ENCODE measurements around the gene PAX2.

Gene PAX2

DNA sequence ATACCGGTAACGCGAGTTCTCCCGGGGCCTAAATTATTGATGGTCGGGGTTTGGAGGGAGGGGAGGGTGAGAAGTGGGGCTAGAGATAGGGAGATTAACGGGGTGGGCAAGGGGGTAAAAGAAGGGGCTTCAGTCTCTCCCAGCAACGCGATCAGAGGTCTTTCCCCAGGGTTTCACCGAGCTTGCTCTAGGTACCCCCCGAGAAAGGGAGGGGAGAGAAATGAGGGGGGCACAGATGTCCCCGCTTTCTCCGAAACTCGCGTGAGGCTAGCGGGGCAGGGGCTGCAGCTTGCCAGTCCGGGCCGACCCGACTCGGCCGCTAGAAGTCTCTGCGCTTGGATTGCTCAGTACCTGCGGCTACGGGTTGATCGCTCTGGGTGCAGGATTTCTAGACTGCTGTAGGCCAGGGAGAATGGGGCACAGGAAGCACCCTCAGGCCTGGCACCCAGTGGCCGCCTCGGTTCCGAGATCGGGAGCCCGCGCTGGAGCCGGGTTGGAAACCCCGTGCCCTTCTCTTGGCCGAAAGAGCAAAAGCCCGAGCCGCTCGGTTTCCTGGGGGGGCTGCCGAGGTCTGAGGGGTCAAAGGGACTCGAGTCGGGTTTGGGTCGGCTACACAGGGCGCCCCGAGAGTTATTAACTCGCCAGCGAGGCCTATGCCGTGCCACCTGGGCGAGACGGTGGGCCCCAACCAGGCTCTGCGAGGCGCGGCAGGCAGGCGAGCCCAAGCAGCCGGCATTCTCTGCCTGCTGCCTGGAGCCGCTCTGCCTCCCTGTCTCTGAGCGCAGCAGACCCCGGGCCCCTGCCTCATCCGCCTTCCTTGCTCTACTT, 3.1 kb downstream of the PAX2 start:
- in situ Hi-C loops (cut with MboI; ENCODE audit: low sequenced_read_pairs, unreplicated experiment): loop anchor here (25.0 kb wide), 1 partner anchor 186 kb away; no protein-coding TSS in a partner anchor
- peak; percentile 37 for DNase-seq (ENCODE audit: low spot score)
- TF ChIP-seq, protein P1, sequence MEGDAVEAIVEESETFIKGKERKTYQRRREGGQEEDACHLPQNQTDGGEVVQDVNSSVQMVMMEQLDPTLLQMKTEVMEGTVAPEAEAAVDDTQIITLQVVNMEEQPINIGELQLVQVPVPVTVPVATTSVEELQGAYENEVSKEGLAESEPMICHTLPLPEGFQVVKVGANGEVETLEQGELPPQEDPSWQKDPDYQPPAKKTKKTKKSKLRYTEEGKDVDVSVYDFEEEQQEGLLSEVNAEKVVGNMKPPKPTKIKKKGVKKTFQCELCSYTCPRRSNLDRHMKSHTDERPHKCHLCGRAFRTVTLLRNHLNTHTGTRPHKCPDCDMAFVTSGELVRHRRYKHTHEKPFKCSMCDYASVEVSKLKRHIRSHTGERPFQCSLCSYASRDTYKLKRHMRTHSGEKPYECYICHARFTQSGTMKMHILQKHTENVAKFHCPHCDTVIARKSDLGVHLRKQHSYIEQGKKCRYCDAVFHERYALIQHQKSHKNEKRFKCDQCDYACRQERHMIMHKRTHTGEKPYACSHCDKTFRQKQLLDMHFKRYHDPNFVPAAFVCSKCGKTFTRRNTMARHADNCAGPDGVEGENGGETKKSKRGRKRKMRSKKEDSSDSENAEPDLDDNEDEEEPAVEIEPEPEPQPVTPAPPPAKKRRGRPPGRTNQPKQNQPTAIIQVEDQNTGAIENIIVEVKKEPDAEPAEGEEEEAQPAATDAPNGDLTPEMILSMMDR (IDR thresholded peaks at IDR 0.05; ENCODE audit: borderline replicate concordance, control extremely low read depth, extremely low read depth, insufficient read depth, missing control alignments): no peak

DNA sequence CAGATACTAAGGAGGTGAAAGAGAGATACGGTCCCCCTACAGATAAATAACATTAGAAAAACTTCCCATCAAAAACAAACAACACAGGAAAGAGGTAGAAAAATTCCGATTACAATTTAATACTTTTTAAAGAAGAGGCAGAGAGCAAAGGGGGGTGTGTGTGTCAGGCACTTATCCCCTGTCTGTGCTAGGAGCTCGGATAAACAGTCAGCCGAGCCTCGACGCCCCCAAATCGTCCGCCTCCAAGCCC, 3.6 kb downstream of the PAX2 start:
- in situ Hi-C loops (cut with MboI; ENCODE audit: low sequenced_read_pairs, unreplicated experiment): loop anchor here (25.0 kb wide), 1 partner anchor 187 kb away; no protein-coding TSS in a partner anchor
- DNase-seq (ENCODE audit: low spot score): no peak
- TF ChIP-seq, protein P1 (IDR thresholded peaks at IDR 0.05; ENCODE audit: borderline replicate concordance, control extremely low read depth, extremely low read depth, insufficient read depth, missing control alignments): no peak

DNA sequence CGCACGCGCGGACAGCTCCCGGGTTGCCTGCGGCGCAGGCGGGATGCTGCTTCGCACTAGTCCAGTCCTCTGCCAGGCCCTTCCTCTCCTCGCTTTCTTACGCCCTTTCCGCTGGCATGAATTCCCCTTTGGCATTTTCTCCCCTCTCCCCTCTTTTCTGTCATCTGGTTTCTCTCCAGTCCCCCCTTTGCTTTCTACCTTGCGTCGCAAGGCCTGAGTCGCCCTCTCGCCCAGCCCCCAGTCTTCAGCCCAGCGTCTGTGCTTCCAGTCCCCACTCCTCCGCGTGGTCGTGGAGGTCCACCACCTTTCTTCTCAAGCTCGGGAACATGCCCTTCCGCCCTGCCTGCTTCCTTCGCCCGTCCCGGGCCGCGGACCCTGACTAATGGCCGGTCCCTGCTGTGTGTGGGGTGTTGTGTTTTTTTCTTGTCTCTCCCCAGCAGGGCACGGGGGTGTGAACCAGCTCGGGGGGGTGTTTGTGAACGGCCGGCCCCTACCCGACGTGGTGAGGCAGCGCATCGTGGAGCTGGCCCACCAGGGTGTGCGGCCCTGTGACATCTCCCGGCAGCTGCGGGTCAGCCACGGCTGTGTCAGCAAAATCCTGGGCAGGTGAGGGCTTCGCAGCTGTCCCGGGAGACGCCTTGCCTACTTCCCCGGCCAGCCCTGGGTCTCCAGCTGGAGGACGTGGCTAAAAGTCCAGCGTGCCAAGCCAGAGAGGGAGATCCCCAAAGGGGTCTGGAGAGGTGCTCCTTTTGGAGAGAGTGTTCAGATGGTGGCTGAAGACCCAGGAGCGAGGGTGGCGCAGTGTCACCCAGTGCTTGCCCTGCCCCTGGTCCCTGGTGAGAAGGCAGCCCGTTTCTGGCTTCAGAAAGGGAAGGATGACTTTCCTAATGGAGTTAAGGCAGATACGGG, 4.2 kb downstream of the PAX2 start:
- TF ChIP-seq, protein P1 (IDR thresholded peaks at IDR 0.05; ENCODE audit: borderline replicate concordance, control extremely low read depth, extremely low read depth, insufficient read depth, missing control alignments): no peak
- in situ Hi-C loops (cut with MboI; ENCODE audit: low sequenced_read_pairs, unreplicated experiment): loop anchor here (25.0 kb wide), 1 partner anchor 187 kb away; no protein-coding TSS in a partner anchor
- DNase-seq (ENCODE audit: low spot score): peak; percentile 36

DNA sequence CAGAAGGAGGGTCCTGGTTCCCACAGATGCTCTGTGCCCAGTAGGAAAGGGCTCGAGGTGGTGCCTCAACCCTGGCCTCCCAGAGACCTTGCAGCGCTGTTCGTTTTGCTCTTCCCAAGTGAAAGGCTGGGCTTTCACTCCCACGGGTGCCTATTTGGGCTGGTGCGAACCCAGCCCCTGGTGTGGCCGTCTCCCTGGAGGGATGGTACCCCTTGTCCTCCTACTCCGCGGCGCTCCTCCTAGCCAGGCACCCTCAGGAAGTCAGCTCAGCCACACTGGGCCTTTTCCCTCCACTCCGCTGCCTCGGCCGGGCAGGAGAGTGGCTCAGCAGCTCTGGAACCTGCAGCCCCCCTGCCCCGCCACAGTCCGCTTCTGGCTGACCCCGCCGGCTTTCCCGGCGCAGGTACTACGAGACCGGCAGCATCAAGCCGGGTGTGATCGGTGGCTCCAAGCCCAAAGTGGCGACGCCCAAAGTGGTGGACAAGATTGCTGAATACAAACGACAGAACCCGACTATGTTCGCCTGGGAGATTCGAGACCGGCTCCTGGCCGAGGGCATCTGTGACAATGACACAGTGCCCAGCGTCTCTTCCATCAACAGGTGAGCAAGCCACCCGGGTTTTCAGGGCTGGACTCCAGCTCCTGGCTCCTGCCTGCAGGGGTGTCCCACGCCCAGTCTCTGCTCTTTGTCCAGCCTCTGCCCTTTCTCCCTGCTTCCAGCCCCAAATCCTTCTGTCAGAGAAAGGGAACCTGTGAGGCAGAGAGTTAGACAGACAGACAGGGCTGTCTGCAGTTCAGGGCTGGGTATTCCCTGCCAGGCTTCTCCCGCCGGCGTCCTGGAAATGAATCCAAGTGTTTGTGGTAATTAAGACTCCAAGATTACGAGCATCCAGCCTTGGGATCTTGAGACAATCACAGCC, 5.2 kb downstream of the PAX2 start:
- DNase-seq (ENCODE audit: low spot score): no peak
- TF ChIP-seq, protein P1 (IDR thresholded peaks at IDR 0.05; ENCODE audit: borderline replicate concordance, control extremely low read depth, extremely low read depth, insufficient read depth, missing control alignments): no peak
- in situ Hi-C loops (cut with MboI; ENCODE audit: low sequenced_read_pairs, unreplicated experiment): no loop called here

DNA sequence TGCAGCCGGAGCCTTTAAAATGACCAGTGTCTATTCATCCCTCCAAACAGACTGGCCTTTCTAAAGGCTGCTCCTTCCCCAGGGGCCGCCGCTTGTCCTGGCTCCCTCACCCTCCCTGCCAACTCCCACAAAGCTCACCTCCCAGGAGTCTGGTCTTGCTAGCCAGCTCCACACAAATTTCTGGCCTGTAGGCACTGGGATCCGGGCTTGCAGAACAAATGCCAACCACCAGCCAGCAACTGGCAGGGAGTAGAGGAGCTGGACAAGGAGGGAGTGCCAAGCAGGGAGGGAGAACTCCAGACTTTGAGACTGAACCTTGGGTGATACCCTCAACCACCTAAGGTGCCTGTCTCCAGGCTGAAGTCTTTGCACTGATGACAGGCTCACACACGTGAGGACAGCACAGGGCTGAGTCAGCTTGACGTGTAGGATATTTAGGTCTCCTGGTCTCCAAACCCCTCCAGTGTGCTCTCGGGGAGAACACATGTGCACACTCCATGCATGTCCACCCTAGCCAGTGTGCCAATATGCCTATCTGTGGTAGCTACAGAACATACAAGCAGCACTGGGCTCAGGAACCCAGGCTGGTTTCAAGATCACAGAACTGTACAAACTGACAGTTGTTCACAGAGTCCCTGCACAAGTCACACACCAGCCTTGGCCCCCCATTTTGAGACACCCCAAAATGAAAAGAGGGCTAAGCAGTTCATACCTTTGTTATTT, 6.0 kb downstream of the PAX2 start:
- TF ChIP-seq, protein P1 (IDR thresholded peaks at IDR 0.05; ENCODE audit: borderline replicate concordance, control extremely low read depth, extremely low read depth, insufficient read depth, missing control alignments): no peak
- in situ Hi-C loops (cut with MboI; ENCODE audit: low sequenced_read_pairs, unreplicated experiment): no loop called here
- no peak for DNase-seq (ENCODE audit: low spot score)
